Vagina (tissue), 2 donors: ENCODE measurements around the gene RCE1.

Source experiments
- POLR2A ChIP-seq, 2 donors: fragments of 450-650 bp; IDR thresholded peaks; one replicate each; pipeline ENCODE4 v1.6.1; 2017; ENCODE audit warnings: antibody characterized with exemption in 2 of 2, mild to moderate bottlenecking in 2 of 2, moderate library complexity in 2 of 2
- POLR2AphosphoS5 ChIP-seq, 2 donors: sonication (generic); formaldehyde crosslinking; IDR thresholded peaks; one replicate each; pipeline ENCODE4 v1.9.0; 2017; ENCODE audit warnings: antibody characterized with exemption in 2 of 2, mild to moderate bottlenecking in 2 of 2, low read depth in 1 of 2; ENCODE audit not compliant: insufficient read depth in 1 of 2
- TF ChIP-seq, protein P1 (sequence below), 3 experiments: fragments of 450-650 bp in 2 of 3; fragments of 200-600 bp in 1 of 3; sonication (generic) in 1 of 3; IDR thresholded peaks; one replicate each; pipeline ENCODE4 v1.5.1; 2017 to 2019; ENCODE audit warnings: antibody characterized with exemption in 3 of 3, mild to moderate bottlenecking in 2 of 3, moderate library complexity in 2 of 3

DNA sequence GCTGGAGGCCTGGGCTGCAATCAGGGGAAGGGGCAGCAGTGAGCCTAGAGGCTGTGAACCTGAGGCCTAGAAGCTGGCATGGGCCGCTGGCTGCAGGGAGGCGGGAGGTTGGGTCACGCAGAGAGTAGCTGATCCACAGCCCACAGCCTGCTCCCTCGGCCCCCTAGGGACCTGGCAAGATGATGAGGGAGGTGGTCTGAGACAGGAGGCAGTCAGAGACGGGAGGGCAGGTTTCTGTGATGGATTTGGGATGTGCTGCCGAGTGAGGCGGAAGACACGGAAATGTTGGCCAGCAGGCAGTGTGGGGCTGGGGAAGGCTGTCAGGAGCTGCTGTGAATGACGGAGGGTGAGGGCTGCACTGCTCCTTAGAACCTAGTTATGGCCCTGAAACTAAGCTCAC lies 36.3 kb downstream of the RCE1 start:
- TF ChIP-seq POLR2AphosphoS5 (IDR thresholded peaks at IDR 0.05; ENCODE audit: insufficient read depth in 1 of 2, low read depth in 1 of 2) = no peak
- TF ChIP-seq, protein P1, sequence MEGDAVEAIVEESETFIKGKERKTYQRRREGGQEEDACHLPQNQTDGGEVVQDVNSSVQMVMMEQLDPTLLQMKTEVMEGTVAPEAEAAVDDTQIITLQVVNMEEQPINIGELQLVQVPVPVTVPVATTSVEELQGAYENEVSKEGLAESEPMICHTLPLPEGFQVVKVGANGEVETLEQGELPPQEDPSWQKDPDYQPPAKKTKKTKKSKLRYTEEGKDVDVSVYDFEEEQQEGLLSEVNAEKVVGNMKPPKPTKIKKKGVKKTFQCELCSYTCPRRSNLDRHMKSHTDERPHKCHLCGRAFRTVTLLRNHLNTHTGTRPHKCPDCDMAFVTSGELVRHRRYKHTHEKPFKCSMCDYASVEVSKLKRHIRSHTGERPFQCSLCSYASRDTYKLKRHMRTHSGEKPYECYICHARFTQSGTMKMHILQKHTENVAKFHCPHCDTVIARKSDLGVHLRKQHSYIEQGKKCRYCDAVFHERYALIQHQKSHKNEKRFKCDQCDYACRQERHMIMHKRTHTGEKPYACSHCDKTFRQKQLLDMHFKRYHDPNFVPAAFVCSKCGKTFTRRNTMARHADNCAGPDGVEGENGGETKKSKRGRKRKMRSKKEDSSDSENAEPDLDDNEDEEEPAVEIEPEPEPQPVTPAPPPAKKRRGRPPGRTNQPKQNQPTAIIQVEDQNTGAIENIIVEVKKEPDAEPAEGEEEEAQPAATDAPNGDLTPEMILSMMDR (IDR thresholded peaks at IDR 0.05) = no peak
- TF ChIP-seq POLR2A (IDR thresholded peaks at IDR 0.05) = no peak
